GM23338 (cell line): ENCODE data around the gene PGAP3. TPM values are rescaled to one million over a fixed set of nuclear protein-coding genes. Genes with fewer than 3 reads are reported as not detected.

Source experiments
- ATAC-seq: fragments of 200-7000 bp; cut with Tn5 transposase; 3 replicates; pipeline ENCODE4 v1.9.1; 2020
- DNase-seq: peaks from one replicate; pipeline ENCODE4 v3.0.0-alpha.2; 2015; ENCODE audit warnings: low spot score
- H2AFZ ChIP-seq: fragments of 200-600 bp; sonication (generic); 2 replicates; pipeline ENCODE4 v1.8.0; 2016; ENCODE audit warnings: antibody characterized with exemption, mild to moderate bottlenecking, moderate library complexity
- H3F3A ChIP-seq: fragments of 200-600 bp; sonication (generic); replicated peaks from 2 replicates; pipeline ENCODE4 v1.8.0; 2017; ENCODE audit warnings: antibody characterized with exemption, mixed run types, low read depth
- H3K27ac ChIP-seq: fragments of 200-600 bp; sonication (generic); 2 replicates; pipeline ENCODE4 v1.6.1; 2016; ENCODE audit warnings: low read depth
- H3K27me3 ChIP-seq: fragments of 200-600 bp; sonication (generic); 2 replicates; pipeline ENCODE4 v1.8.0; 2016; ENCODE audit warnings: mild to moderate bottlenecking, mixed run types, moderate library complexity; ENCODE audit not compliant: insufficient read depth
- H3K36me3 ChIP-seq: fragments of 200-600 bp; sonication (generic); 2 replicates; pipeline ENCODE4 v1.8.0; 2016; ENCODE audit warnings: mild to moderate bottlenecking; ENCODE audit not compliant: insufficient read depth
- H3K4me1 ChIP-seq: fragments of 200-600 bp; sonication (generic); 2 replicates; pipeline ENCODE4 v1.8.0; 2016; ENCODE audit warnings: mild to moderate bottlenecking, moderate library complexity; ENCODE audit not compliant: insufficient read depth
- H3K4me2 ChIP-seq: fragments of 200-600 bp; sonication (generic); 2 replicates; pipeline ENCODE4 v1.7.1; 2017; ENCODE audit warnings: mixed run types
- H3K4me3 ChIP-seq: fragments of 200-600 bp; sonication (generic); 2 replicates; pipeline ENCODE4 v1.6.1; 2016; ENCODE audit warnings: mixed run types
- H3K79me2 ChIP-seq: fragments of 200-600 bp; sonication (generic); replicated peaks from 2 replicates; pipeline ENCODE4 v1.8.0; 2017; ENCODE audit warnings: mild to moderate bottlenecking; ENCODE audit not compliant: insufficient read depth
- H3K9me2 ChIP-seq: fragments of 200-600 bp; sonication (generic); 2 replicates; pipeline ENCODE4 v1.8.0; 2017; ENCODE audit not compliant: insufficient read depth
- H4K20me1 ChIP-seq: fragments of 200-600 bp; sonication (generic); replicated peaks from 2 replicates; pipeline ENCODE4 v1.8.0; 2017; ENCODE audit warnings: mild to moderate bottlenecking; ENCODE audit not compliant: insufficient read depth
- H3K27ac Mint-ChIP-seq: 2 replicates; pipeline ENCODE4 v1.8.0; 2020; ENCODE audit warnings: inconsistent platforms, mild to moderate bottlenecking, moderate library complexity, mixed read lengths
- H3K27me3 Mint-ChIP-seq: 3 replicates; pipeline ENCODE4 v1.8.0; 2022; ENCODE audit warnings: low read depth, mild to moderate bottlenecking, moderate library complexity, mixed read lengths, inconsistent platforms; ENCODE audit not compliant: insufficient read depth, poor library complexity
- H3K36me3 Mint-ChIP-seq: 3 replicates; pipeline ENCODE4 v1.8.0; 2021; ENCODE audit warnings: low read depth, mild to moderate bottlenecking, inconsistent platforms, moderate library complexity, mixed read lengths
- H3K4me1 Mint-ChIP-seq: 3 replicates; pipeline ENCODE4 v1.8.0; 2020; ENCODE audit warnings: mild to moderate bottlenecking, inconsistent platforms, mixed read lengths
- H3K4me3 Mint-ChIP-seq: 3 replicates; pipeline ENCODE4 v1.8.0; 2021; ENCODE audit warnings: moderate library complexity, mild to moderate bottlenecking, inconsistent platforms, mixed read lengths
- H3K9me3 Mint-ChIP-seq: 3 replicates; pipeline ENCODE4 v1.8.0; 2020; ENCODE audit warnings: moderate library complexity, mild to moderate bottlenecking, inconsistent platforms, mixed read lengths
- CREB1 ChIP-seq: fragments of 250-450 bp; sonication (Bioruptor Pico); IDR thresholded peaks from 2 replicates; pipeline ENCODE4 v1.5.0; 2020; ENCODE audit warnings: low read depth, mild to moderate bottlenecking, moderate library complexity
- CTCF ChIP-seq, 2 experiments: fragments of 200-600 bp in 1 of 2; sonication (generic) in 1 of 2; conservative IDR thresholded peaks; 2 replicates each; pipeline versions ENCODE4 v1.5.1 to v1.6.1; 2016 to 2017; ENCODE audit warnings: antibody characterized with exemption in 2 of 2, low read depth in 2 of 2, mild to moderate bottlenecking in 2 of 2, moderate library complexity in 1 of 2
- EZH2 ChIP-seq: fragments of 200-600 bp; sonication (generic); IDR thresholded peaks from one replicate; pipeline ENCODE4 v1.8.0; 2017; ENCODE audit warnings: antibody characterized with exemption, mild to moderate bottlenecking, low read depth; ENCODE audit not compliant: unreplicated experiment
- EZH2phosphoT487 ChIP-seq: fragments of 200-600 bp; sonication (generic); IDR thresholded peaks from one replicate; pipeline ENCODE4 v1.8.1; 2018; ENCODE audit warnings: antibody characterized with exemption; ENCODE audit not compliant: unreplicated experiment
- JUNB ChIP-seq: IDR thresholded peaks from one replicate; pipeline ENCODE4 v1.6.1; 2016; ENCODE audit warnings: antibody characterized with exemption; ENCODE audit not compliant: unreplicated experiment
- NANOG ChIP-seq: IDR thresholded peaks from 2 replicates; pipeline ENCODE4 v1.6.1; 2016; ENCODE audit warnings: antibody characterized with exemption, borderline replicate concordance
- POLR2AphosphoS5 ChIP-seq: IDR thresholded peaks from 2 replicates; pipeline ENCODE4 v1.6.1; 2016; ENCODE audit warnings: antibody characterized with exemption, low read depth
- ZNF331 ChIP-seq: fragments of 250-450 bp; sonication (Bioruptor Pico); IDR thresholded peaks from 2 replicates; pipeline ENCODE4 v1.5.0; 2020; ENCODE audit warnings: low read depth, mild to moderate bottlenecking, moderate library complexity
- ZNF462 ChIP-seq: fragments of 250-450 bp; sonication (Bioruptor Pico); IDR thresholded peaks from 2 replicates; pipeline ENCODE4 v1.5.0; 2020; ENCODE audit warnings: mild to moderate bottlenecking, moderate library complexity
- polyA plus RNA-seq: library from polyadenylated mRNA; unstranded; fragments of >200 nt; fragmentation: Nextera tagmentation; extraction: Ambion mirVana; gene quantifications from 2 replicates; pipeline ENCODE4 v1.2.1, GENCODE V29; 2016
- total RNA-seq: library from RNA; depleted of rRNA; stranded (reverse); fragments of >200 nt; shearing (Covaris generic); gene quantifications from 2 replicates; pipeline ENCODE4 v1.2.3, GENCODE V29; 2014

PGAP3 gene
- total and polyA plus RNA-seq, 2 experiments from 2014 or later = 7.0 to 10.7 TPM

GRCh38 chr17:39678340-39679116 lies 9.3 kb downstream of the PGAP3 start:
- Histone ChIP-seq H3K4me2 (no peak overlapping the region), H2AFZ (no peak overlapping the region), H3K27me3 (no peaks in the 10 kb centered on the region), H3K4me1 (0 out of 2 replicates have a peak, but pooled peaks cover 5% of the 10 kb centered on the region), H3F3A (no peaks in the 10 kb centered on the region), H3K27ac (no peak overlapping the region), H3K79me2 (no peaks in the 10 kb centered on the region), H3K36me3 (no peaks in the 10 kb centered on the region), H3K4me3 (no peak overlapping the region), H3K9me2 (no peaks in the 10 kb centered on the region), H4K20me1 (no peaks in the 10 kb centered on the region)
- Mint-ChIP-seq H3K27ac (peak overlapping the region; percentile 7; the same call in 1 of the 2 replicates), H3K4me1 (peaks cover 31% of the 10 kb centered on the region), H3K27me3 (peaks cover 24% of the 10 kb centered on the region), H3K36me3 (peaks cover 28% of the 10 kb centered on the region), H3K9me3 (no peaks in the 10 kb centered on the region), H3K4me3 (no peak overlapping the region)
- TF ChIP-seq POLR2AphosphoS5 (no peak), CTCF (conservative IDR thresholded peaks at IDR 0.05; ENCODE audit: low read depth in 2 of 2) (peak; percentile 42 to 47)
- no peak for DNase-seq
- ATAC-seq = peak; percentile 8; the same call in 1 of the 3 replicates

- H3K27ac ChIP-seq = no peak overlapping the region
- no peak overlapping the region for H2AFZ ChIP-seq
- H3K4me3 Mint-ChIP-seq = no peak overlapping the region
- peaks cover 21% of the 10 kb centered on the region for H3K36me3 Mint-ChIP-seq
- peaks cover 25% of the 10 kb centered on the region for H3K4me1 Mint-ChIP-seq
- no peak overlapping the region for H3K27ac Mint-ChIP-seq
- H3K9me2 ChIP-seq = no peaks in the 10 kb centered on the region
- no peaks in the 10 kb centered on the region for H3K9me3 Mint-ChIP-seq
- H3K4me3 ChIP-seq = no peak overlapping the region
- peaks cover 27% of the 10 kb centered on the region for H3K27me3 Mint-ChIP-seq
- ATAC-seq (no peak), DNase-seq (no peak)
- no peaks in the 10 kb centered on the region for H3F3A ChIP-seq
- no peaks in the 10 kb centered on the region for H3K79me2 ChIP-seq
- H3K4me2 ChIP-seq = no peak overlapping the region
- no peaks in the 10 kb centered on the region for H3K27me3 ChIP-seq
- no peaks in the 10 kb centered on the region for H3K36me3 ChIP-seq
- 0 out of 2 replicates have a peak, but pooled peaks cover 5% of the 10 kb centered on the region for H3K4me1 ChIP-seq
- H4K20me1 ChIP-seq = no peaks in the 10 kb centered on the region
- TF ChIP-seq ZNF462 (CRISPR knock-in tag) (no peak), EZH2 (no peak), CREB1 (no peak), JUNB (no peak), ZNF331 (no peak), NANOG (no peak), EZH2phosphoT487 (no peak)
Observed at GRCh38 chr17:39677542-39678339, 10.1 kb downstream of the PGAP3 start.
